ENCODE data around the gene PRKAG1.

Gene PRKAG1

GRCh38 chr12:48969160-48969771 is 49.3 kb downstream of the PRKAG1 start:
- no peak overlapping the region for H3K27ac Mint-ChIP-seq
- no peaks in the 10 kb centered on the region for H3K9me3 Mint-ChIP-seq
- H3K4me3 Mint-ChIP-seq, result peak overlapping the region; percentile 34 to 54 (median 35)
- peaks cover 20% of the 10 kb centered on the region for H3K4me1 Mint-ChIP-seq
- no peaks in the 10 kb centered on the region for H3K36me3 Mint-ChIP-seq (ENCODE audit: low read depth)
- no peak for TF ChIP-seq CTCF (IDR thresholded peaks at IDR 0.05; ENCODE audit: unreplicated experiment in 3 of 3)
- H3K27me3 Mint-ChIP-seq (ENCODE audit: low read depth), result peaks cover 87% of the 10 kb centered on the region

GRCh38 chr12:48968467-48968866 is 50.1 kb downstream of the PRKAG1 start:
- Mint-ChIP-seq H3K36me3 (ENCODE audit: low read depth) (no peaks in the 10 kb centered on the region), H3K9me3 (no peaks in the 10 kb centered on the region), H3K27ac (no peak overlapping the region), H3K4me1 (peaks cover 20% of the 10 kb centered on the region), H3K27me3 (ENCODE audit: low read depth) (peaks cover 79% of the 10 kb centered on the region), H3K4me3 (peak overlapping the region in 2 of 3 experiments; percentile 26 to 45)
- TF ChIP-seq CTCF (IDR thresholded peaks at IDR 0.05; ENCODE audit: unreplicated experiment in 3 of 3), result no peak

GRCh38 chr12:48967991-48968390 is 50.6 kb downstream of the PRKAG1 start:
- Mint-ChIP-seq H3K9me3 (no peaks in the 10 kb centered on the region), H3K4me1 (peaks cover 20% of the 10 kb centered on the region), H3K4me3 (no peak overlapping the region), H3K27me3 (ENCODE audit: low read depth) (peaks cover 74% of the 10 kb centered on the region), H3K36me3 (ENCODE audit: low read depth) (no peaks in the 10 kb centered on the region), H3K27ac (no peak overlapping the region)
- no peak for TF ChIP-seq CTCF (IDR thresholded peaks at IDR 0.05; ENCODE audit: unreplicated experiment in 3 of 3)

GRCh38 chr12:48966177-48966895 is 52.2 kb downstream of the PRKAG1 start:
- no peaks in the 10 kb centered on the region for H3K36me3 Mint-ChIP-seq (ENCODE audit: low read depth)
- H3K4me1 Mint-ChIP-seq, result peaks cover 19% of the 10 kb centered on the region
- H3K4me3 Mint-ChIP-seq, result no peak overlapping the region

GRCh38 chr12:48965298-48965838 is 53.2 kb downstream of the PRKAG1 start:
- Mint-ChIP-seq H3K27me3 (ENCODE audit: low read depth) (peaks cover 56% of the 10 kb centered on the region), H3K4me3 (no peak overlapping the region), H3K9me3 (no peaks in the 10 kb centered on the region), H3K36me3 (ENCODE audit: low read depth) (no peaks in the 10 kb centered on the region), H3K27ac (no peak overlapping the region), H3K4me1 (peaks cover 10% of the 10 kb centered on the region)
- TF ChIP-seq CTCF (IDR thresholded peaks at IDR 0.05; ENCODE audit: unreplicated experiment in 3 of 3), result peak in 2 of 3 experiments; percentile 24 to 44

More at GRCh38 chr12:48966177-48966895, 52.2 kb downstream of the PRKAG1 start:
- Mint-ChIP-seq H3K27ac (no peak overlapping the region), H3K9me3 (no peaks in the 10 kb centered on the region), H3K27me3 (ENCODE audit: low read depth) (peaks cover 65% of the 10 kb centered on the region)
- TF ChIP-seq CTCF (IDR thresholded peaks at IDR 0.05; ENCODE audit: unreplicated experiment in 3 of 3), result no peak

All from nephron (organoid).